Left kidney (tissue), 2 donors: ENCODE data around the gene NAA80. TPM values are rescaled to one million over a fixed set of nuclear protein-coding genes. Genes with fewer than 3 reads are reported as not detected.
"Not testable (repeated sequence)": the region's sequence is repeated elsewhere in the genome, so short reads cannot be mapped to it uniquely, and the experiment has no call there.

ENCODE experiments used
- DNase-seq: peaks from one replicate; pipeline ENCODE4 v3.0.0-alpha.2; 2013
- polyA plus RNA-seq: library from polyadenylated mRNA; unstranded; fragments of 120-200 nt; gene quantifications from one replicate; pipeline ENCODE4 v1.2.1, GENCODE V29; 2013; ENCODE audit not compliant: insufficient read length

The NAA80 gene
- polyA plus RNA-seq, 1 donor = 9.8 TPM

DNA sequence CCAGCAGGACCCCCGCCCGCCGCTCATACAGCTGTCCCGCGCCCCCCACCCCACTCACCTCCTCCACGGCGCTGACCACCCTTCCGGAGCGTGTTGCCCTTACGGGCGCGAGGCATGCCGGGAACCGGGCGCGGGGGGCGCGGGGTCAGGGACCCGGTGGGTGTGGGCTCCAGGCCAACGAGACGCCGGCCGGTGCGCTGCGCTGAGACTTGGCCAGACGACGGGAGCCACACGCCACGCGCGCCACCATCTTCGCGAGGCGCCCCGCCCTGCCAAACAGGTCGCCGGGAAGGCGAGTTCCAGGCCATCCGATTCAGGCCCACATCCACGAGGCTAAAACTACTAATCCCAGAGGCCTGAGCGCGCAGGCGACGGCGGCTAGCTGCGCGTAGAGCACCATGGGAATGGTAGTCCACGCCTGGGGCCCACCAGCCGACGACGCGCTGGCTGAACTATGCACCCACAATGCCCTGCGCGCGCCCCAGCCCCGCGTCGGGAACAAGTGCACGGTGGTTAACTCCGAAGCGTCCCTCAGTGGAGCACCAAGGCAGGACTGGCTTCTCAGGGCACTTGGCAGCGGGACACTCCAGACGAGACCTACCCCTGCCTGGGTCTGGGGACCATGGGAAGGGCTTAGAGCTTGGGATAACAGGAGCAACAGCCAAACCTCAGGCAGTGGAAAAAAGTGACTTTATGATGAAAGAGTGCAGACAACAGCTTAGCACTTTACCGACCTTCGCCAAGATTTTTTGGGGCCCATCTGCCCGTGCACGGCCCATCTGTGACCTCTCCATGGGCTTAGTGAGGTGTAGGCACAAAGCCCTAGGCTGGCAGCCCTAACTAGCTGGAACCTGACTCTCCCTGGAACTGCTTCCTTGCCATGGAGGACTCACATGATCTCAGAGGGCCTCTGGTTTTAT lies 6.8 kb downstream of the NAA80 start, which contains the start of gene IFRD2:
Gene IFRD2, minus strand, starts transcription at position 271 of the 920 bp plus-strand sequence. Its CDS starts 155 bp downstream, at position 116.
- peak; percentile 96 for DNase-seq

DNA sequence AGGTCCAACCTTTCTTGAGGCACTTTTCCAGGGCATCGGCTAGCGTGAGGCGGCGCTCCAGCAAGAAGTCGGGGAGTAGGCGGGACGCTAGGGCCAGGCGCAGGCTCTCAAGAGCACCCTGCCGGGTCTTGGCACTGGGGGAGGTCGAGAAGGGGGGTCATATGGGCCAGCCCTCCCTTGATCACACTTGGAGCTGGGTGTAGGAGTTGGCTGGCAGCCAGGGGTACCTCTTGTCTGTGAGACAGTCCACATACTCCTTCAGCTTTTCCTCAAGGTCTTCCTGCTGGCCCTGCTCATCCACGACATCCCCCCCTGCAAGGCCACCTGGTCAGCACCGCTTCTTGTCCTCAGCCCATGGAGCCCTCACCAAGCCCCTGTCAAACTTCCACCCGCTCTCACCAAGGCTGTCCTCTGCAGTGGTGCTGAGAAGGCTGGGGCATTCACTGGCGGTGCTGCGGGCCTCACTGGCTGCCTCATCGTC lies 9.0 kb downstream of the NAA80 start:
- DNase-seq = no peak

DNA sequence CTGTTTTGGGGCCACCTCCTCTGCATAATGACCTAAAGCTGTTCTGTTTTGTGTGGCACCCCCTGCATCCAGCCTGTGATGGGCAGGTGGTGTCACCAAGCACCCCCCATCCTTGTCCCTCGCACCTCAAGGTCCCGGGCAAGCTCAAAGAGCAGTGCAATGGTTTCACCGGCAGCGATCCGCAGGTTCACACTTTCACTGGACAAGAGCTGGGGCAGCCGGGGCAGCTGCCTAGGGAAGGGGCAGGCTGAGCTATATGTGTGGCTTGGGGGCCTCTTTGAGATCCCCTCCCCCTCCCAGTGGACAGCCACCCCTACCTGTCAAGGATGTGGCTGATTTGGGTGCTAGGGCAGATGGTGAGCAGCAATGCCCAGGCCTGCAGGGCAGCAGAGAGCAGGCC lies 10.1 kb downstream of the NAA80 start:
- DNase-seq = no peak

DNA sequence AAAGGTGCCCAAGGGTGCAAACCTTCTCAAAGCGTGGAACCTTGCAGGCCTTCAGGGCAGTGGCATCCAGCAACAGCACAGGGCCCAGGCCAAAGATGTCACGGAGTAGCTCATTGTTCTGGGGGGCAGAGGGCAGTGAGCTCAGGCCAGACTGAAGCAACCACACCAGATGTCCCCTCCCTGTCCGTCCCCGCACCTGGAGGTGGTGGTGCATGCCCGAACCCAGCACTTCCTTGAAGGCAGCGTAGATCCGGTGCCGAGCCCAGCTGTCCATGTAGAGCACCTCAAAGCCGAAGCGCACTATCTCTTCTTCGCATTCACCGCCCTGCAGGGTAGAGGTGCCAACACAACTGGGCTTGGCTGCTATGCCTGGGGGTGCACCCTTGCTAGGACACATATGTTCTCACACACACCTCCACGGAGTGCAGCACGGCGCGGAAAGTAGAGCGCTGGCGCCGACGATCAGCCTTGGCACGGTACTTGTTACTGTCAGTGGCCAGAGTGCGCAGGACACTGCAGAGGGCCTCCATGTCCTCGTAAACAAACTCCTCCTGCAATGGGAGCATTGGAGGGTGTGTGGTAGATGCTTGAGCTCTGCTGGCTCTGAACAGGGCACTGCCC lies 10.7 kb downstream of the NAA80 start:
- DNase-seq = no peak

DNA sequence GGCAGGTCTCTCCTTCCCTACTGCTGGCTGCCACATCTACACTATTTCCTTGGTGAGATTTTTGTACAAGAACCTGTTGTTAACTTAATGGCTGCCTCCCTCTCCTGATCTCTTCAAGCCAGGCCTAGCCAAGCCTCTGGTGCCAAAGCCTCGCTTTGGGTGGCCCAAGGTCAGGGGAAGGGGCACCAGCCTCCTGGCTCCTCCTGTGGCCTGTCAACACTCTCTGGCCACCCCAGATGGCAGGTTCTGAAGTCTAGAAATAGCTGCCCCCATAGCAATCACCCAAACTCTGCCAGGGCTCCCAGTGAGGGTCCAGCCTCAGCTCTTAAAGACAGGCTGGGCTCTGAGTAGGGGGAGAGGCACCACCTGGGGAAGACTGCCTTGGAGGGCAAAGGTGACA lies 11.9 kb downstream of the NAA80 start:
- DNase-seq = no peak

DNA sequence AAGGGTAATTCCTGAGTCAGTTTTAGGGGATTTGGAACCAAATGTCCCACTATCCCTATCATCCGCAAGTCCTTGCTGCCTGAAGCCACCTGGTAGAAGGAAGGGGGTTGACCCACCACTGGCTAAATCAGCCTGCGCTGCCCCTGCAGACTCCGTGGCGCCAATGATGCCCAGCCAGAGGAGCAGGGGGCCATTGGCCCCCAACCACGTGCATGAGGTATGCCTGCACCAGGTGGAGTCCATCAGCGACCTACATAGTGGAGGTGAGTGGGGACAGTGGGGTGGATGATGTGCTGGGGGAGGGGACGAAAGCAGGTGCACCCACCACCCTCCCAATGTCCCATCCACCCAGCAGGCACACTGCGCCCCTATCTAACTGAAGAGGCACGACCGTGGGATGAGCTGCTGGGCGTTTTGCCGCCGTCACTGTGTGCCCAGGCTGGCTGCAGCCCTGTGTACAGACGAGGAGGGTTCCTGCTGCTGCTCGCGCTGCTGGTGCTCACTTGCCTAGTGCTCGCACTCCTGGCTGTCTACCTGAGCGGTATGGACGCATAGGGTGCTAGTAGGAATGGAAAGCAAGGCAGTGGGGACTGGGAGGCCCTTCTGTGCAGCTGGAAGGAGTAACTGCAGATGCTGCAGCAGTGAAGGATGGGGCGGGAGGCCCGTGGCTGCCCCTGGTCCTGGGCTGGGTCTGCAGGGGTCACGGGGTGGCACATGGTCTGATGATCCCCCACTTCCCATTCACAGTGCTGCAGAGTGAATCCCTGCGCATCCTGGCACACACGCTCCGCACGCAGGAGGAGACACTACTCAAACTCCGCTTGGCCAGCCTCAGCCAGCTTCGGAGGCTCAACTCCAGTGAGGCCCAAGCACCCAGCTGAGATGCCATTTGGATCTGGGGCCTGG lies 12.6 kb downstream of the NAA80 start:
- DNase-seq = no peak

DNA sequence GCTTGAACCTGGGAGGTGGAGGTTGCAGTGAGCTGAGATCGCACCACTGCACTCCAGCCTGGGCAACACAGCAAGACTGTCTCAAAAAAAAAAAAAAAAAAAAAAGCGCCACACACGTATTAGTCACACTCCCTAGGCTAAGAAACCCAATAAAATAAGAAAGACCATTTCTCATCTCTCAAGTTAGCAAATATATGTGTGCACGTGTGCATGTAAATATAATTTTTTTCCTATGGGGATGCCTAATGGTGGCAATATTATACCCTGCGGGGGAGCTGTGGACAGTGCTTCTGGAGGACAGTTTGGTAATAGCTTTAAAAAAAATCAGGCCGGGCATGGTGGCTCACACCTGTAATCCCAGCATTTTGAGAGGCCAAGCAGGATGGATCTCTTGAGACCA lies 15.1 kb downstream of the NAA80 start:
- not testable (repeated sequence) for DNase-seq

DNA sequence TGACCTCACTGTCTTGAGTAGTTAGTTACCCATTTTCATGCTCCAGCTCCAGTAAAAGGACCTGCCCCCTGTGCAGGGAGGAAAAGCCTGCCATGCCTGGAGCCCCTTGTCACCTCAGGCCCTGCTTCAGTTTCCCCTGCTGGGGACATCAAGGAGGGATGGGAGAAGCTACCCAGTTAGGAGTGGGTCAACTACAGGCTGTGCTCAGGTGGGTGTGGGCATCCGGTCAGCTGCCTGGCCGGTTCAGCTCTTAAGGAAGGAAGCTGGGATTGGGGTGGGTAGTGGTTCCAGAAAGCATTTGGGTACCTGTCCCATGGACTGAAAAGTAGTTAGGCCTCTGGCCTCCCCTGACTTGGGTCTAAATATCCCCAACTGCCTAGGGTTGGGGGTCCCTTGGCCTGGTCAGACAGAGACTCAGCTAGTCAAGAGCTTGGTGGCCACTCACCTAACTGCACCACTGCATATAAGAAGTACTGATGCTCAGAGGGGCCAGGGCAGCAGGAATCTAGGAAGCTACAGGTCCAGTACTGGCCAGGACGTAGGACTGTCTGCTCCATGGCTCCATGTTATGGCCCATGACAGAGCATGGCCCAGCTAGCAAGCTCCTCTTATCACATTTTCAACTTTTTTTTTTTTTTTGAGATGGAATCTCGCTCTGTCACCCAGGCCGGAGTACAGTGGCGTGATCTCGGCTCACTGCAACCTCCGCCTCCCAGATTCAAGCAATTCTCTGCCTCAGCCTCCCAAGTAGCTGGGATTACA lies 19.8 kb downstream of the NAA80 start:
- no peak for DNase-seq

DNA sequence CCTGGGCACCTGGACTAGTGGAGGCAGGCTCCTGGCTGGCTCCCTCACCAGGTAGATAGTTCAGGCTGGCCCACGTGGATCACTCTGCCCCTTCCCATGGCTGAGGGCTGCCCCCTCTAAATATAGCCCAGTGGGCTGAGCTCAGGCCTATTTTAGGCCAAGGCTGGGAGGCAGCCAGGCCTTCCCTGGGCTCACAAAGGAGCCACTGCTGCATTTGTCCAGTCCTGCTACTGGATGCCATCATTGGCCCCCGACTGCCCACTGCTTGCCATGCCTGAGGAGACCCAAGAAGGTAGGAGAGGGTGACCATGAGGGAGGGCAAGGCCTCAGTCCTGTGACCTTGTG lies 20.4 kb downstream of the NAA80 start, which contains the start of gene LSMEM2:
Gene LSMEM2, plus strand, starts transcription at position 208 of the 345 bp plus-strand sequence. Its CDS starts 27 bp downstream, at position 235.
- no peak for DNase-seq

DNA sequence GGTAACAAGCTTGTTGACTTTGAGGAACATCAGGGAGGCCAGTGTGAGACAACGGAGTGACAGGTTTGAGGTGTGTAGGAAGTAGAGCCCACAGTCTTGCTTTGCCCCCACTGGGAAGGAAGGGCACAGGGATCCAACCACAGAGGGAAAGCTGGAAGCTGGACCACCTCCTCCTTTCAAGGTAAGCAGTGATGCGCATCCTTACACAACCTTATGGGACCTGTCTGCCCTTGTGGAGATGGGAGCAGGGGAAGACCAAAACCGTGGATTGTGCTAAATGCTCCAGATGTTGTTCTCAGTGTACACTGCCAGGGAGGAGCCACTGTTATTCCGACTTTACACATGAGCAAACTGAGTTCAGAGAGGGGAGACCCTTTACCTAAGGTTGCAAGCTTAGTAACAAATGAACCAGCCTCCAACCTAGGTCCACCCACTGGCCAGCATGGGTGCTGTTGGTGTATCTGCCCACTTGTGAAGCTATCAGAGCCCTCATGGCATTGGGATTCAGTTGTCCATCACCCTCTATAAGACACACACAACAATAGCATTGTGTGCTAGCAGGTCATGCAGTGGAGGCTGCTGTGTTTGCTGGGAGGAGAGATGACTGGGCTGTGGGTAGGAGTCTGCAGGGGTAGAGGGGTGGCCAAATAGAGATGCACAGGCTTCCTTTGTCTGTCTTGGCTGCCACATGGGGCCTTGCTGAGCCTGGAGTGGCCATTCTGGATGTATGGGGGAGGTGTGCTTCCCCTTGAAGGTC lies 20.9 kb downstream of the NAA80 start:
- DNase-seq = no peak

DNA sequence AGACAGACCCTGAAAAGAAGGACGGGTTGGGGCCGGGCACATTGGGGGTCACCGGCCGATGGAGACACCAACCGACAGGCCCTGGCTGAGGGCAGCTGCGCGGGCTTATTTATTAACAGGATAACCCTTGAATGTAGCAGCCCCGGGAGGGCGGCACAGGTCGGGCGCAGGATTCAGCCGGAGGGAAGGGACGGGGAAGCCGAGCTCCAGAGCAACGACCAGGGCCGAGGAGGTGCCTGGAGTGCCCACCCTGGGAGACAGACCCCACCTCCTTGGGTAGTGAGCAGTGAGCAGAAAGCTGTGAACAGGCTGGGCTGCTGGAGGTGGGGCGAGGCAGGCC lies 22.5 kb downstream of the NAA80 start:
- DNase-seq = no peak

DNA sequence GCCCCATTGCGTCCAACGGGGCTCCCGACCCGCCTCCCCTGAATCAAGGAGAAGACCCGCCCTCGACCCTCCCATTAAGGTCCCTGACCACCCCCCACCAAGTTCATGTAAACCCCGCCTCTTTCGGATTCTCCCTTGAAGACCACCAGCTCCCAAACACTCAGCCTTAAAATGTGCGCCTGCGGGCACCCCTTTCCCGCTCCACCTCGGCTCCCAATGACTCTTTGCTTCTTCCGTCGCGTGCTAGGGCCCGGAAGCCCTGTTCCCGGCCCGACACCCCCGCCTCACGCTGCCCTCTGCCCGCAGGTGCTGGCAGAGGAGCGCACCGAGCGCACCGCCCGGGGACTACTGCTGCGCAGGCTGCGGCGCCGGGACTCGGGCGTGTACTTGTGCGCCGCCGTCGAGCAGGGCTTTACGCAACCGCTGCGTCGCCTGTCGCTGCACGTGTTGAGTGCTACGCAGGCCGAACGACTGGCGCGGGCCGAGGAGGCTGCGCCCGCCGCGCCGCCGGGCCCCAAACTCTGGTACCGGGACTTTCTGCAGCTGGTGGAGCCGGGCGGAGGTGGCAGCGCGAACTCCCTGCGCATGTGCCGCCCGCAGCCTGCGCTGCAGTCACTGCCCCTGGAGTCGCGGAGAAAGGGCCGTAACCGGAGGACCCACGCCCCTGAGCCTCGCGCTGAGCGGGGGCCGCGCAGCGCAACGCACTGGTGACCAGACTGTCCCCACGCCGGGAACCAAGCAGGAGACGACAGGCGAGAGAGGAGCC lies 23.0 kb downstream of the NAA80 start:
- DNase-seq = no peak

DNA sequence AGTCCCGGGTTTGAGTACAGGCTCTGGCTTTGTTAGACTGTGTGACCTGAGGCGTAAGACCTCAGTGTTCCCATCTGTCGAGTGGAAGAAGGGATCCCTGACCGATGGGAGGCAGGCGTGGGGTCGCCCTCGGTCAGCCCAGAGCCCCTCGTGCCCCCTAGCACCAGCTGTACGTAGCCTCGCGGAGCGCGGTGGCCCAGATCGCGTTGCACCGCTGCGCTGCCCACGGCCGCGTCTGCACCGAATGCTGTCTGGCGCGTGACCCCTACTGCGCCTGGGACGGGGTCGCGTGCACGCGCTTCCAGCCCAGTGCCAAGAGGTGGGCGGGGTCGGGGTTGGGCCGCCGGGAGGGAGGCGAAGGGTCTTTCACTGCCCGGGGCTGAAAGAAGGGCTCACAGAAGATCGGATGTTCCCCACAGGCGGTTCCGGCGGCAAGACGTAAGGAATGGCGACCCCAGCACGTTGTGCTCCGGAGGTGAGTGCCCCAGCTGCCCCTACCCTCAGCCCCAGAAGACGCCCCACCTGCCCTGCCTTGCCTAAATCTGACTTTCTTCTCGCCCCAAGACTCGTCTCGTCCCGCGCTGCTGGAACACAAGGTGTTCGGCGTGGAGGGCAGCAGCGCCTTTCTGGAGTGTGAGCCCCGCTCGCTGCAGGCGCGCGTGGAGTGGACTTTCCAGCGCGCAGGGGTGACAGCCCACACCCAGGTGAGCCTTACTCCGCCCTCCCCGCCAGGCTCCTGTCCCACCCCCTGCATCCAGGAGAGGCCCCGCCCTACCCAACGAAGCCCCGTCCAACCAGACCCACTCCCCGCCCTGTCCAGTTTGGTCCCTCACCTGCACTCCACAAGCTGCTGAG lies 23.8 kb downstream of the NAA80 start:
- DNase-seq = no peak

DNA sequence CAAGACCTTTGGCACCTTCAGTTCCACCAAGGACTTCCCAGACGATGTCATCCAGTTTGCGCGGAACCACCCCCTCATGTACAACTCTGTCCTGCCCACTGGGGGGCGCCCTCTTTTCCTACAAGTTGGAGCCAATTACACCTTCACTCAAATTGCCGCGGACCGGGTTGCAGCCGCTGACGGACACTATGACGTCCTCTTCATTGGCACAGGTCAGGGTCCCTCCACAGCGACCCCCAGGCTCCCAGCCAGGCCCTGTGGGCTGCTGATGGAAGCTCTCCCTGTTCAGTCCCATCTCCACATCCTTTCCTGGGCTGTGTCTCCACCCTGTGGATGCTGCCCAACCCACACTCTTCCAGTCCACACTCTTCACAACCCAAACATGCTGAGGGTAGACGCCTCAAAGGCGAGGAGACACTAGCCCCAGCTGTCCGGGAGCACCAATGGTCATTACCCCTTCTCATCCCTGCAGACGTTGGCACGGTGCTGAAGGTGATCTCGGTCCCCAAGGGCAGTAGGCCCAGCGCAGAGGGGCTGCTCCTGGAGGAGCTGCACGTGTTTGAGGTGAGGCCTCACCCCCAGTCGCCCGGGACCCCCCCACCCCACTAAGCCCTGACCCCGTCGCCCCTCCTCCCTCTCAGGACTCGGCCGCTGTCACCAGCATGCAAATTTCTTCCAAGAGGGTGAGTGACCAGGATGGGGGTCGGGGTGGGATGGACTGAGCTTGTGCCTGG lies 24.7 kb downstream of the NAA80 start:
- DNase-seq = no peak

DNA sequence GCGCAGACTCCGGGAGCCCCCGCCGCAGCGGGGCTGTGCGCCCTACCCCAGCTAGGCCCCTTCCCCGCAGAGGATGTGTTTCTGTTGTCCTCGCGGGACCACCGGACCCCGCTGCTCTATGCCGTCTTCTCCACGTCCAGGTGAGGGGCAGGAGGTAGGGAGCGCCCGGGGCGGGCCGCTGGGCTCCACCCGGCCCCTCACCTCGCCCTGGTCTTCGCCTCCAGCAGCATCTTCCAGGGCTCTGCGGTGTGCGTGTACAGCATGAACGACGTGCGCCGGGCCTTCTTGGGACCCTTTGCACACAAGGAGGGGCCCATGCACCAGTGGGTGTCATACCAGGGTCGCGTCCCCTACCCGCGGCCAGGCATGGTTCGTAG lies 25.5 kb downstream of the NAA80 start:
- DNase-seq = no peak

DNA sequence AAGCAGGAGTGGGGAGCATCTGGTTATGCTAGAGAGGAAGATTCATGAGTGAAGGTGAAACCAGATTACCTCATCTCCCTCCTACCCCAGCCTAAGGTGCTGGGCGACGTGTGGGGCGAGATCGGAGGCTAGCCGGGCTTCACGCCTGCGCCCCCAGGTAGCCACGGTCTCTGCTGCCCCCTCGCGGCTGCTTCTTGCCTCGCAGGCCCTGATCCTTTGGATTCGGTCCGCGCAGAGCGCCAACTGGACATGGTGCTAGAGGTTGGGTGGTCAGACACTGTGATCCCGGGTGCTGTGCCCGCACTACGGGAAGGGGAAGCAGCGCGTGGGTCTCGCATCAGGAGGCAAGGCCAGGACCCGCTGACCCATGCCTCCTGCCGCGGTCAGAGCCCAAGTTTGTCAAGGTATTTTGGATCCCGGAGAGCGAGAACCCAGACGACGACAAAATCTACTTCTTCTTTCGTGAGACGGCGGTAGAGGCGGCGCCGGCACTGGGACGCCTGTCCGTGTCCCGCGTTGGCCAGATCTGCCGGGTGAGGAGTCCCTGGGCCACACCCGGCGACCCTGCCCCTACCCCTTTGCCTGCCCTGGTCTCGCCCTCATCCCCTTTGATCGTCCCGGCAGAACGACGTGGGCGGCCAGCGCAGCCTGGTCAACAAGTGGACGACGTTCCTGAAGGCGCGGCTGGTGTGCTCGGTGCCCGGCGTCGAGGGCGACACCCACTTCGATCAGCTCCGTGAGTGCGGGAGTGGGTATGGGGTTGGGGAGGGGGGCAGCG lies 26.1 kb downstream of the NAA80 start:
- peak; percentile 84 for DNase-seq

DNA sequence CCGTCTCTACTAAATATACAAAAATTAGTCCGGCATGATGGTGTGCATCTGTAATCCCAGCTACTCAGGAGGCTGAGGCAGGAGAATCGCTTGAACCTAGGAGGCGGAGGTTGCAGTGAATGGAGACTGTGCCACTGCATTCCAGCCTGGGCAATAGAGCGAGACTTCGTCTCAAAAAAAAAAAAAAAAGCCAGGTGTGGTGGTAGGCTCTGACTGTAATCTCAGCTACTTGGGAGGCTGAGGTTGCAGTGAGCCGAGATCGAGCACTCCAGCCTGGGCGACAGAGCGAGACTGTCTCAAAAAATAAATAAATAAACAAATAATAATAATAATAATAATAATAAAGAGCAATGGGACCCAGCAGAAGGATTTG lies 26.7 kb downstream of the NAA80 start:
- not testable (repeated sequence) for DNase-seq
